ENCODE data around the gene MLLT3. TPM values are rescaled to one million over a fixed set of nuclear protein-coding genes. Genes with fewer than 3 reads are reported as not detected.

Gene MLLT3
- total RNA-seq, 4 donors from 2014 or later: 9.4 to 38.2 (median 30.2) TPM

GRCh38 chr9:20528253-20528652, 94.0 kb downstream of the MLLT3 start:
- in situ Hi-C loops (cut with MboI; ENCODE audit: low pct_ligation_motif_present in 1 of 4, low pct_unique_long_range_greater_than_20kb in 1 of 4, low sequenced_read_pairs in 3 of 4): no loop called here
- no peak for DNase-seq
- H3K9me3 ChIP-seq: no peaks in the 10 kb centered on the region
- no peaks in the 10 kb centered on the region for H3K36me3 ChIP-seq
- peaks cover 0 to 9% (median 5%) of the 10 kb centered on the region in 4 donors for H3K4me1 ChIP-seq
- H3K27me3 ChIP-seq: no peaks in the 10 kb centered on the region
- TF ChIP-seq POLR2AphosphoS5 (IDR thresholded peaks at IDR 0.05) (no peak), POLR2A (IDR thresholded peaks at IDR 0.05) (no peak), EP300 (IDR thresholded peaks at IDR 0.05; ENCODE audit: low read depth) (no peak), CTCF (IDR thresholded peaks at IDR 0.05) (no peak)
- 58 to 82% methylated on average over 2 to 5 of the region's 5 CpGs for WGBS, 2 donors (ENCODE audit: low coverage in 1 of 2)
- no peak overlapping the region for H3K27ac ChIP-seq
- intact Hi-C loops (cut with DNase I; ENCODE audit: low total_unique reads): no loop called here
- no peak overlapping the region for H3K4me3 ChIP-seq

- 67 to 73% methylated on average over 1 of the region's 1 CpG for WGBS, 2 donors (ENCODE audit: low coverage in 1 of 2)
- H3K27ac ChIP-seq: no peak overlapping the region
- H3K27me3 ChIP-seq: no peaks in the 10 kb centered on the region
- H3K4me3 ChIP-seq: no peak overlapping the region
- TF ChIP-seq POLR2AphosphoS5 (IDR thresholded peaks at IDR 0.05) (no peak), CTCF (IDR thresholded peaks at IDR 0.05) (peak in 1 of 5 experiments; percentile 24), EP300 (IDR thresholded peaks at IDR 0.05; ENCODE audit: low read depth) (no peak), POLR2A (IDR thresholded peaks at IDR 0.05) (no peak)
- H3K4me1 ChIP-seq: peaks cover 0 to 9% (median 5%) of the 10 kb centered on the region in 4 donors
- in situ Hi-C loops (cut with MboI; ENCODE audit: low pct_ligation_motif_present in 1 of 4, low pct_unique_long_range_greater_than_20kb in 1 of 4, low sequenced_read_pairs in 3 of 4) (no loop called here), intact Hi-C loops (cut with DNase I; ENCODE audit: low total_unique reads) (no loop called here)
- no peak for DNase-seq
- H3K9me3 ChIP-seq: no peaks in the 10 kb centered on the region
- H3K36me3 ChIP-seq: no peaks in the 10 kb centered on the region
Observed at GRCh38 chr9:20526500-20527319, 95.6 kb downstream of the MLLT3 start.

DNA sequence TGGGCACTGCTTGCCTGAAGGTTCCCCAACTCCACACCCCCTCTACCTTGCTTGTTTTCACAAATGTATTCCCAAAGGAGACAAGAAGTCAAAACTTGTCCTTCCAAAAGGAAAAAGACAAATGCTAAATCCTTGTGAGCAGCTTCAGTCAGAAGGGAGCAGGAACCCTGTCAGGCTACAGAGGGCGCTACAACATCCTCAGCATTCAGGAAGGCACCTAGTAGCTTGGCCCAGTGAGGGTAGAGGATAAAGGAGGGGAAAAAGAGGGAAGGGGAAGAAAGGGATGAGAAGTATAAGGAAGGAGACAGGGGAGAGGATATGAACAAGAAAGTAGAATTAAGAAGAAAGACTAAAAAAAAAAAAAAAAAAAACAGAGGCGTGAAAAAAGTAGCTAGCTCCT, 97.5 kb downstream of the MLLT3 start:
- H3K9me3 ChIP-seq: no peaks in the 10 kb centered on the region
- no peak for TF ChIP-seq POLR2A (IDR thresholded peaks at IDR 0.05)
- TF ChIP-seq CTCF (IDR thresholded peaks at IDR 0.05): peak in 2 of 5 experiments; percentile 15 to 20
- peaks cover 0 to 9% (median 5%) of the 10 kb centered on the region in 4 donors for H3K4me1 ChIP-seq
- no peaks in the 10 kb centered on the region for H3K27me3 ChIP-seq
- H3K27ac ChIP-seq: no peak overlapping the region
- in situ Hi-C loops (cut with MboI; ENCODE audit: low pct_ligation_motif_present in 1 of 4, low pct_unique_long_range_greater_than_20kb in 1 of 4, low sequenced_read_pairs in 3 of 4) (no loop called here), intact Hi-C loops (cut with DNase I; ENCODE audit: low total_unique reads) (no loop called here)
- no peaks in the 10 kb centered on the region for H3K36me3 ChIP-seq
- H3K4me3 ChIP-seq: no peak overlapping the region
- 90 to 100% methylated on average over 2 of the region's 2 CpGs for WGBS, 2 donors (ENCODE audit: low coverage in 1 of 2)
- peak; percentile 22 for DNase-seq

DNA sequence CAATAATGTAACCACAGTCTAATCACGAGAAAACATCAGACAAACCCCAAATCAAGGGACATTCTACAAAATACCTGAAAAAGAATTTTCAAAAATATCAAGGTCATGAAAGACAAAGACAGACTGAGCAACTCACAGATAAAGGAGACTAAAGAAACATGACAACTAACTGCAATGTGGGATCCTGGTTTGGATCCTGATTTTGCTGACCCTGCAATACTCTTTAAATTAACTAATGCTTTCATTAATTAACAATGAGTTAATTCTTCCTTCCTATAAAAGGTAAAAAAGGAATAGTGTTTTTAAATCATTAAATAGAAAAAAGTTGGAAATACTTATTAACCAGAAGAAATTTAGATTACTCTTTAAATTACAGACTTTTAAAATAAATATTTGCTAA, 103.6 kb downstream of the MLLT3 start:
- Histone ChIP-seq H3K27ac (no peak overlapping the region), H3K36me3 (no peaks in the 10 kb centered on the region), H3K9me3 (no peaks in the 10 kb centered on the region), H3K27me3 (no peaks in the 10 kb centered on the region), H3K4me3 (no peak overlapping the region), H3K4me1 (peaks cover 0 to 16% (median 7%) of the 10 kb centered on the region in 4 donors)
- DNase-seq: no peak
- intact Hi-C loops (cut with DNase I; ENCODE audit: low total_unique reads) (no loop called here), in situ Hi-C loops (cut with MboI; ENCODE audit: low pct_ligation_motif_present in 1 of 4, low pct_unique_long_range_greater_than_20kb in 1 of 4, low sequenced_read_pairs in 3 of 4) (no loop called here)
- TF ChIP-seq POLR2AphosphoS5 (IDR thresholded peaks at IDR 0.05): no peak
- no peak for TF ChIP-seq POLR2A (IDR thresholded peaks at IDR 0.05)
- TF ChIP-seq CTCF (IDR thresholded peaks at IDR 0.05): no peak
- TF ChIP-seq EP300 (IDR thresholded peaks at IDR 0.05; ENCODE audit: low read depth): no peak
- 93 to 100% methylated on average over 1 of the region's 1 CpG for WGBS, 2 donors (ENCODE audit: low coverage in 1 of 2)
